Gastroesophageal sphincter (tissue), 4 donors: ENCODE results near the gene DGAT2L6. TPM values are rescaled to one million over a fixed set of nuclear protein-coding genes. Genes with fewer than 3 reads are reported as not detected.
"Not testable (repeated sequence)": the region's sequence is repeated elsewhere in the genome, so short reads cannot be mapped to it uniquely, and the experiment has no call there.

Source experiments
- ATAC-seq: fragments of 150-250 bp; one replicate; pipeline ENCODE4 v1.9.1; 2016; ENCODE audit warnings: mild to moderate bottlenecking, moderate library complexity
- H3K27ac ChIP-seq, 4 donors: fragments of 200-600 bp; sonication (generic) in 3 of 4; 1 replicate in 3 of 4; 2 replicates in 1 of 4; pipeline ENCODE4 v1.5.1; 2016 to 2019
- H3K27me3 ChIP-seq: fragments of 200-600 bp; sonication (generic); one replicate; pipeline ENCODE4 v1.5.1; 2019
- H3K36me3 ChIP-seq, 2 donors: fragments of 200-600 bp; sonication (generic); one replicate each; pipeline ENCODE4 v1.5.1; 2019; ENCODE audit warnings: control low read depth in 1 of 2
- H3K4me1 ChIP-seq, 3 donors: fragments of 200-600 bp; sonication (generic); 1 replicate in 2 of 3; 2 replicates in 1 of 3; pipeline ENCODE4 v1.5.1; 2016 to 2019; ENCODE audit warnings: control low read depth in 2 of 3
- H3K4me3 ChIP-seq, 2 donors: fragments of 200-600 bp; sonication (generic); one replicate each; pipeline ENCODE4 v1.5.1; 2019; ENCODE audit warnings: mild to moderate bottlenecking in 1 of 2, moderate library complexity in 1 of 2
- H3K9me3 ChIP-seq, 3 donors: fragments of 200-600 bp; sonication (generic); one replicate each; pipeline ENCODE4 v1.5.1; 2017 to 2019; ENCODE audit warnings: control low read depth in 2 of 3
- EP300 ChIP-seq: sonication (generic); formaldehyde crosslinking; IDR thresholded peaks from one replicate; pipeline ENCODE4 v1.6.1; 2017; ENCODE audit warnings: antibody characterized with exemption, mild to moderate bottlenecking
- POLR2A ChIP-seq, 2 donors: fragments of 450-650 bp; IDR thresholded peaks; one replicate each; pipeline ENCODE4 v1.6.1; 2017; ENCODE audit warnings: antibody characterized with exemption in 2 of 2, mild to moderate bottlenecking in 2 of 2, moderate library complexity in 1 of 2
- POLR2AphosphoS5 ChIP-seq: sonication (generic); formaldehyde crosslinking; IDR thresholded peaks from one replicate; pipeline ENCODE4 v1.6.1; 2017; ENCODE audit warnings: antibody characterized with exemption
- WGBS, 2 donors: methylation state at CpG; one replicate each; pipeline ENCODE4 v1.1.5; 2018; ENCODE audit warnings: low coverage in 1 of 2; 5-methylcytosine and 5-hydroxymethylcytosine counted together
- total RNA-seq, 4 donors: library from RNA; depleted of rRNA; stranded (reverse); fragments of >200 nt; gene quantifications; one replicate each; pipeline ENCODE4 v1.1.0, GENCODE V29; 2016
- TF ChIP-seq, protein P1 (sequence below), 4 experiments: fragments of 200-600 bp in 2 of 4; fragments of 450-650 bp in 2 of 4; sonication (generic) in 1 of 4; IDR thresholded peaks; one replicate each; pipeline ENCODE4 v1.5.1; 2017 to 2019; ENCODE audit warnings: antibody characterized with exemption in 4 of 4, mild to moderate bottlenecking in 2 of 4, moderate library complexity in 2 of 4

Gene DGAT2L6
- total RNA-seq, 4 donors from 2014 or later, result not detected

DNA sequence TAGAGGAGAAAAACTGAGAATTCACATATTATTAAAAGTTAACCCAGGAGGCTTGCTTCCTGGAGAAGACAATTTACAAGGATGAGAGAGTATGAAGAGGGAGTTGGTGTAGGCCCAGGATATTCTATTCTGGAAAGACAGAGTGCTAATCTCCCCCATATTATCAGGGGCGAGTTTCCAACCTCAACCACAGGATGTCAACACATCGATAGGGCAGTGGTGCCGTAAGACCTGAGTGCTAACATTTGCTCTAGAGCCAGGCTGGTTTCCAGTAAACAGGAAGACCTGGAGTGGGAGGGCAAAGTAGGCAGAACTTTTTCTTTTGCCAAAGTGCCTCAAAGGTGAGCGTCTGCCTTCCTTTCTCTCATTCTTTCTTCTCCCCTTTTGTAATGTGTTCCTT lies 54.4 kb downstream of the DGAT2L6 start:
- no peak for TF ChIP-seq POLR2A (IDR thresholded peaks at IDR 0.05)
- TF ChIP-seq EP300, result no peak
- no peak for TF ChIP-seq POLR2AphosphoS5
- TF ChIP-seq, protein P1, sequence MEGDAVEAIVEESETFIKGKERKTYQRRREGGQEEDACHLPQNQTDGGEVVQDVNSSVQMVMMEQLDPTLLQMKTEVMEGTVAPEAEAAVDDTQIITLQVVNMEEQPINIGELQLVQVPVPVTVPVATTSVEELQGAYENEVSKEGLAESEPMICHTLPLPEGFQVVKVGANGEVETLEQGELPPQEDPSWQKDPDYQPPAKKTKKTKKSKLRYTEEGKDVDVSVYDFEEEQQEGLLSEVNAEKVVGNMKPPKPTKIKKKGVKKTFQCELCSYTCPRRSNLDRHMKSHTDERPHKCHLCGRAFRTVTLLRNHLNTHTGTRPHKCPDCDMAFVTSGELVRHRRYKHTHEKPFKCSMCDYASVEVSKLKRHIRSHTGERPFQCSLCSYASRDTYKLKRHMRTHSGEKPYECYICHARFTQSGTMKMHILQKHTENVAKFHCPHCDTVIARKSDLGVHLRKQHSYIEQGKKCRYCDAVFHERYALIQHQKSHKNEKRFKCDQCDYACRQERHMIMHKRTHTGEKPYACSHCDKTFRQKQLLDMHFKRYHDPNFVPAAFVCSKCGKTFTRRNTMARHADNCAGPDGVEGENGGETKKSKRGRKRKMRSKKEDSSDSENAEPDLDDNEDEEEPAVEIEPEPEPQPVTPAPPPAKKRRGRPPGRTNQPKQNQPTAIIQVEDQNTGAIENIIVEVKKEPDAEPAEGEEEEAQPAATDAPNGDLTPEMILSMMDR (IDR thresholded peaks at IDR 0.05), result no peak
- 48 to 61% methylated on average over 3 to 4 of the region's 4 CpGs for WGBS, 2 donors

DNA sequence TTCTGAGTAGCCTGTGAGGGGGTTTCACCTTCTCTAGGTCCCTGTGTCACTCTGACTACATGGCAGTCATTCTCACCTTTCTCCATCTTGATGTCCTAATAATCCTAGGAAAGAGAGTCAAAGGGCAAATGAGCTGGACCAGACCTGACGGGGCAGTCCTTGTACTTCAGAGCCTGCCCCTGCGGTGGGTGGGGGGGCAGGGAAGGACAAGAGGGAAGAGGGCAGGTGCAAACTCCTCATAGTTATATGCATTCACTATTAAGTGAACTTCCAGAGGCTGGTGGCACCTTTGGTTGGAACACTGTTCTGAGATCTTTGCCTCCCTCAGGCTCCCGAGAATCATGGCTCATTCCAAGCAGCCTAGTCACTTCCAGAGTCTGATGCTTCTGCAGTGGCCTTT lies 57.1 kb downstream of the DGAT2L6 start, which contains the start of gene AWAT1:
AWAT1 (plus strand) TSS at position 301 of the 400 bp plus-strand sequence; CDS start at position 342, 41 bp downstream.
- H3K4me1 ChIP-seq, result no peaks in the 10 kb centered on the region
- no peak for ATAC-seq

More for the DNA sequence above, 54.4 kb downstream of the DGAT2L6 start:
- Histone ChIP-seq H3K4me1 (no peaks in the 10 kb centered on the region), H3K27ac (no peak overlapping the region), H3K4me3 (no peak overlapping the region), H3K36me3 (no peaks in the 10 kb centered on the region), H3K9me3 (no peaks in the 10 kb centered on the region), H3K27me3 (no peaks in the 10 kb centered on the region)
- no peak for ATAC-seq

DNA sequence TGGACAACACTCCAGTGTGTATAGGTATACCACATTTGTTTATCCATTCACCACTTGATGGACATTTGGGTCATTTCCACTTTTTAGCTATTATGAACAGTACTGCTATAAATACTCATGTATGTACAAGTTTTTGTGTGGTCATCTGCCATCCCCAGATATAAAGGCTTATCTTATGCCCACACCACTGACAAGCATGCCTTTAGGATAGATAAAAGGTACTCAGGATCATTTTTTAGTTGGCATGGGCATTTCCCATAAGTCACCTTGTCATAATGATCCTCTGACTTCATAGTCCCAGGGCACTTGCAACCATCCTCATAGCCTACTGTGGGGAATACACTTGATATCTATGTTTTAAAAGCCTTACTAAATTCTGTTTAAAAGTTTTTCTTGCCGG lies 63.5 kb downstream of the DGAT2L6 start:
- Histone ChIP-seq H3K27me3 (no peaks in the 10 kb centered on the region), H3K4me1 (no peaks in the 10 kb centered on the region), H3K36me3 (no peaks in the 10 kb centered on the region), H3K9me3 (no peaks in the 10 kb centered on the region), H3K27ac (no peak overlapping the region), H3K4me3 (no peak overlapping the region)
- no peak for TF ChIP-seq EP300
- TF ChIP-seq POLR2A (IDR thresholded peaks at IDR 0.05), result no peak
- TF ChIP-seq, protein P1 (IDR thresholded peaks at IDR 0.05), result no peak
- TF ChIP-seq POLR2AphosphoS5, result no peak
- no peak for ATAC-seq
- 100% methylated on average over 1 of the region's 1 CpG; no CpG with 5 or more reads in 1 of the 2 donors for WGBS, 2 donors

More for the DNA sequence above, 57.1 kb downstream of the DGAT2L6 start, which contains the start of gene AWAT1:
- H3K9me3 ChIP-seq, result no peaks in the 10 kb centered on the region
- no peak within 1 kb of the TSS for H3K27ac ChIP-seq
- 80% methylated on average over 3 of the region's 3 CpGs; no CpG with 5 or more reads in 1 of the 2 donors for WGBS, 2 donors
- TF ChIP-seq, protein P1 (IDR thresholded peaks at IDR 0.05), result no peak
- TF ChIP-seq POLR2AphosphoS5 (no peak), EP300 (no peak), POLR2A (IDR thresholded peaks at IDR 0.05) (no peak)
- no peak within 1 kb of the TSS for H3K4me3 ChIP-seq
- no peaks in the 10 kb centered on the region for H3K27me3 ChIP-seq
- no peaks in the 10 kb centered on the region for H3K36me3 ChIP-seq

DNA sequence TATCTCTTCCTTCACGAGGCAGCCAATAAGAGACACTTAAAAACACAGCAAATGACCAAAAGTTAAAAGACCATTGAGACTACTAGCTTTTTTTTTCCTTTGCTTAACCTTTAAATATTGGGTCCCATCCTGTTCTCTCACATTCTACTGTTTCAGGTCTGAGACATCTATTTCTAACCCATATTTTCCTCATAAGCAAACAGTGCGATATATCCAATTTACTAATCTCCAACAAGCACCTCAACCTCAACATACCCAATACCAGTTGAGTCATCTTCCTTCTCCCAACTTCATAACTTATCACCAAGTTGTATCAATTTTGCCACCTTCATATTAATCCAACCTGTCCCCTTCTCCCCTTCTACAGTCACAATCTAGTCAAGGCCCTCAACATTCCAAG lies 64.2 kb downstream of the DGAT2L6 start:
- Histone ChIP-seq H3K27me3 (no peaks in the 10 kb centered on the region), H3K4me1 (no peaks in the 10 kb centered on the region), H3K27ac (no peak overlapping the region), H3K36me3 (no peaks in the 10 kb centered on the region), H3K4me3 (no peak overlapping the region), H3K9me3 (no peaks in the 10 kb centered on the region)
- no peak for ATAC-seq
- 49 to 88% methylated on average over 2 of the region's 2 CpGs for WGBS, 2 donors
- no peak for TF ChIP-seq POLR2A (IDR thresholded peaks at IDR 0.05)
- no peak for TF ChIP-seq POLR2AphosphoS5
- TF ChIP-seq, protein P1 (IDR thresholded peaks at IDR 0.05), result no peak
- TF ChIP-seq EP300, result no peak

DNA sequence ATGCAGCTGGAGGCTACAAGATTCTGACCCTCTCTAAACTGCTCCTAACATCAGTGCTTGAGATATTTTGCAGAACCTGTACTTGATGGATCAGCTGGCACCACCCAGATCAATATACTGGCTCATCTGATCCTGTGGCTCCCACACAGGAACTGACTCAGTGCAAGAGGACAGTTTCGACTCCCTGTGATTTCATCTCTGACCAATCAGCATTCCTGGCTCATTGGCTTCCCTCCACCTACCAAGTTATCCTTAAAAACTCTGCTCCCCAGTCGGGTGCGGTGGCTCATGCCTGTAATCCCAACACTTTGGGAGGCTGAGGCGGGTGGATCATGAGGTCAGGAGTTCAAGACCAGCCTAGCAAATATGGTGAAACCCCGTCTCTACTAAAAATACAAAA lies 66.3 kb downstream of the DGAT2L6 start:
- not testable (repeated sequence) for H3K27me3 ChIP-seq, H3K27ac ChIP-seq, H3K4me3 ChIP-seq, ATAC-seq, H3K4me1 ChIP-seq, H3K36me3 ChIP-seq, H3K9me3 ChIP-seq
- no CpG with 5 or more reads among the region's 5 CpGs for WGBS, 2 donors
